Measurements from ENCODE around the gene NFIA.

DNA sequence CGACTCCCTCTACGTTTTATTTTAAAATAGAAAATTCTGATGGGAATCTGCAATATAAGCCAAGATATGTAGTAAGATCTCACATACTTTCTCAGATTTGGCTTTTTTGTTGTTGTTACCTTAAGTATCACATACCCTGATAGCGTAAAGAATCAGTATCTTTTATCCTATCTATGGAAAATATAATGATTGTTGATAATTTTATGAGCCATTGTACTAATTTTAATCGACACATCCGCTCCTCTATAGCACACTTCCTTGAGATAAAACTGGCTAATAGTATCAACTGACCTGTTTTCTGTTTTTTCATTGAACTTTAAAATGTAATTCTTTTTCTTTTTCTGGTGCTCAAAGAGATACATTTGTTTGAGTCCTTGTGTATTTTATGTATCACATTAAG lies 118.7 kb downstream of the NFIA start:
- TF ChIP-seq EZH2 (IDR thresholded peaks at IDR 0.05): no peak
- no peak for TF ChIP-seq POLR2AphosphoS5 (IDR thresholded peaks at IDR 0.05; ENCODE audit: borderline replicate concordance, low read depth, low read length)
- TF ChIP-seq FOXP2 (optimal IDR thresholded peaks at IDR 0.05; ENCODE audit: control extremely low read depth, extremely low read length, insufficient read depth): no peak
